SU-DHL-6 (cell line): ENCODE data around the gene SFRP5.

Source experiments
- EZH2phosphoT487 ChIP-seq: fragments of 200-600 bp; sonication (generic), shearing (Covaris generic); conservative IDR thresholded peaks from 2 replicates; pipeline ENCODE4 v1.6.1; 2018; ENCODE audit warnings: mild to moderate bottlenecking, antibody characterized with exemption, low read length, moderate library complexity, mixed read lengths
- TF ChIP-seq, protein P1 (sequence below): fragments of 200-600 bp; sonication (generic); IDR thresholded peaks from one replicate; pipeline ENCODE4 v1.5.1; 2017; ENCODE audit warnings: antibody characterized with exemption, mild to moderate bottlenecking, low read length, moderate library complexity; ENCODE audit not compliant: insufficient read depth, poor library complexity, severe bottlenecking

GRCh38 chr10:97778452-97779302, 6.9 kb upstream of the SFRP5 start:
- TF ChIP-seq, protein P1, sequence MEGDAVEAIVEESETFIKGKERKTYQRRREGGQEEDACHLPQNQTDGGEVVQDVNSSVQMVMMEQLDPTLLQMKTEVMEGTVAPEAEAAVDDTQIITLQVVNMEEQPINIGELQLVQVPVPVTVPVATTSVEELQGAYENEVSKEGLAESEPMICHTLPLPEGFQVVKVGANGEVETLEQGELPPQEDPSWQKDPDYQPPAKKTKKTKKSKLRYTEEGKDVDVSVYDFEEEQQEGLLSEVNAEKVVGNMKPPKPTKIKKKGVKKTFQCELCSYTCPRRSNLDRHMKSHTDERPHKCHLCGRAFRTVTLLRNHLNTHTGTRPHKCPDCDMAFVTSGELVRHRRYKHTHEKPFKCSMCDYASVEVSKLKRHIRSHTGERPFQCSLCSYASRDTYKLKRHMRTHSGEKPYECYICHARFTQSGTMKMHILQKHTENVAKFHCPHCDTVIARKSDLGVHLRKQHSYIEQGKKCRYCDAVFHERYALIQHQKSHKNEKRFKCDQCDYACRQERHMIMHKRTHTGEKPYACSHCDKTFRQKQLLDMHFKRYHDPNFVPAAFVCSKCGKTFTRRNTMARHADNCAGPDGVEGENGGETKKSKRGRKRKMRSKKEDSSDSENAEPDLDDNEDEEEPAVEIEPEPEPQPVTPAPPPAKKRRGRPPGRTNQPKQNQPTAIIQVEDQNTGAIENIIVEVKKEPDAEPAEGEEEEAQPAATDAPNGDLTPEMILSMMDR = no peak
- no peak for TF ChIP-seq EZH2phosphoT487
